Stomach (tissue), 4 donors: ENCODE measurements around the gene MYF5.

ENCODE experiments used
- CTCF ChIP-seq, 7 experiments: fragments of 450-650 bp in 4 of 7; fragments of 200-600 bp in 3 of 7; sonication (generic) in 3 of 7; IDR thresholded peaks; one replicate each; pipeline ENCODE4 v1.5.1; 2016 to 2019; ENCODE audit warnings: antibody characterized with exemption in 7 of 7, control low read depth in 2 of 7, mild to moderate bottlenecking in 1 of 7
- POLR2A ChIP-seq, 4 donors: fragments of 450-650 bp; IDR thresholded peaks; one replicate each; pipeline ENCODE4 v1.6.1; 2016; ENCODE audit warnings: antibody characterized with exemption in 4 of 4, control low read depth in 2 of 4, mild to moderate bottlenecking in 1 of 4, moderate library complexity in 1 of 4
- POLR2AphosphoS5 ChIP-seq, 3 donors: sonication (generic); formaldehyde crosslinking; IDR thresholded peaks; one replicate each; pipeline ENCODE4 v1.6.1; 2016; ENCODE audit warnings: antibody characterized with exemption in 3 of 3

GRCh38 chr12:80708975-80709328 is 7.8 kb upstream of the MYF5 start:
- no peak for TF ChIP-seq POLR2A (IDR thresholded peaks at IDR 0.05)
- no peak for TF ChIP-seq POLR2AphosphoS5 (IDR thresholded peaks at IDR 0.05)
- TF ChIP-seq CTCF (IDR thresholded peaks at IDR 0.05): no peak
